GM23338 (cell line): ENCODE measurements around the gene ELL2. TPM values are rescaled to one million over a fixed set of nuclear protein-coding genes. Genes with fewer than 3 reads are reported as not detected.

Source experiments
- ATAC-seq: fragments of 200-7000 bp; cut with Tn5 transposase; 3 replicates; pipeline ENCODE4 v1.9.1; 2020
- DNase-seq: peaks from one replicate; pipeline ENCODE4 v3.0.0-alpha.2; 2015; ENCODE audit warnings: low spot score
- H2AFZ ChIP-seq: fragments of 200-600 bp; sonication (generic); 2 replicates; pipeline ENCODE4 v1.8.0; 2016; ENCODE audit warnings: antibody characterized with exemption, mild to moderate bottlenecking, moderate library complexity
- H3F3A ChIP-seq: fragments of 200-600 bp; sonication (generic); replicated peaks from 2 replicates; pipeline ENCODE4 v1.8.0; 2017; ENCODE audit warnings: antibody characterized with exemption, mixed run types, low read depth
- H3K27ac ChIP-seq: fragments of 200-600 bp; sonication (generic); 2 replicates; pipeline ENCODE4 v1.6.1; 2016; ENCODE audit warnings: low read depth
- H3K27me3 ChIP-seq: fragments of 200-600 bp; sonication (generic); 2 replicates; pipeline ENCODE4 v1.8.0; 2016; ENCODE audit warnings: mild to moderate bottlenecking, mixed run types, moderate library complexity; ENCODE audit not compliant: insufficient read depth
- H3K36me3 ChIP-seq: fragments of 200-600 bp; sonication (generic); 2 replicates; pipeline ENCODE4 v1.8.0; 2016; ENCODE audit warnings: mild to moderate bottlenecking; ENCODE audit not compliant: insufficient read depth
- H3K4me1 ChIP-seq: fragments of 200-600 bp; sonication (generic); 2 replicates; pipeline ENCODE4 v1.8.0; 2016; ENCODE audit warnings: mild to moderate bottlenecking, moderate library complexity; ENCODE audit not compliant: insufficient read depth
- H3K4me2 ChIP-seq: fragments of 200-600 bp; sonication (generic); 2 replicates; pipeline ENCODE4 v1.7.1; 2017; ENCODE audit warnings: mixed run types
- H3K4me3 ChIP-seq: fragments of 200-600 bp; sonication (generic); 2 replicates; pipeline ENCODE4 v1.6.1; 2016; ENCODE audit warnings: mixed run types
- H3K79me2 ChIP-seq: fragments of 200-600 bp; sonication (generic); replicated peaks from 2 replicates; pipeline ENCODE4 v1.8.0; 2017; ENCODE audit warnings: mild to moderate bottlenecking; ENCODE audit not compliant: insufficient read depth
- H3K9me2 ChIP-seq: fragments of 200-600 bp; sonication (generic); 2 replicates; pipeline ENCODE4 v1.8.0; 2017; ENCODE audit not compliant: insufficient read depth
- H4K20me1 ChIP-seq: fragments of 200-600 bp; sonication (generic); replicated peaks from 2 replicates; pipeline ENCODE4 v1.8.0; 2017; ENCODE audit warnings: mild to moderate bottlenecking; ENCODE audit not compliant: insufficient read depth
- H3K27ac Mint-ChIP-seq: 2 replicates; pipeline ENCODE4 v1.8.0; 2020; ENCODE audit warnings: inconsistent platforms, mild to moderate bottlenecking, moderate library complexity, mixed read lengths
- H3K27me3 Mint-ChIP-seq: 3 replicates; pipeline ENCODE4 v1.8.0; 2022; ENCODE audit warnings: low read depth, mild to moderate bottlenecking, moderate library complexity, mixed read lengths, inconsistent platforms; ENCODE audit not compliant: insufficient read depth, poor library complexity
- H3K36me3 Mint-ChIP-seq: 3 replicates; pipeline ENCODE4 v1.8.0; 2021; ENCODE audit warnings: low read depth, mild to moderate bottlenecking, inconsistent platforms, moderate library complexity, mixed read lengths
- H3K4me1 Mint-ChIP-seq: 3 replicates; pipeline ENCODE4 v1.8.0; 2020; ENCODE audit warnings: mild to moderate bottlenecking, inconsistent platforms, mixed read lengths
- H3K4me3 Mint-ChIP-seq: 3 replicates; pipeline ENCODE4 v1.8.0; 2021; ENCODE audit warnings: moderate library complexity, mild to moderate bottlenecking, inconsistent platforms, mixed read lengths
- H3K9me3 Mint-ChIP-seq: 3 replicates; pipeline ENCODE4 v1.8.0; 2020; ENCODE audit warnings: moderate library complexity, mild to moderate bottlenecking, inconsistent platforms, mixed read lengths
- CREB1 ChIP-seq: fragments of 250-450 bp; sonication (Bioruptor Pico); IDR thresholded peaks from 2 replicates; pipeline ENCODE4 v1.5.0; 2020; ENCODE audit warnings: low read depth, mild to moderate bottlenecking, moderate library complexity
- CTCF ChIP-seq, 2 experiments: fragments of 200-600 bp in 1 of 2; sonication (generic) in 1 of 2; conservative IDR thresholded peaks; 2 replicates each; pipeline versions ENCODE4 v1.5.1 to v1.6.1; 2016 to 2017; ENCODE audit warnings: antibody characterized with exemption in 2 of 2, low read depth in 2 of 2, mild to moderate bottlenecking in 2 of 2, moderate library complexity in 1 of 2
- ETS1 ChIP-seq: IDR thresholded peaks from 2 replicates; pipeline ENCODE4 v1.6.1; 2016; ENCODE audit warnings: antibody characterized with exemption
- EZH2 ChIP-seq: fragments of 200-600 bp; sonication (generic); IDR thresholded peaks from one replicate; pipeline ENCODE4 v1.8.0; 2017; ENCODE audit warnings: antibody characterized with exemption, mild to moderate bottlenecking, low read depth; ENCODE audit not compliant: unreplicated experiment
- EZH2phosphoT487 ChIP-seq: fragments of 200-600 bp; sonication (generic); IDR thresholded peaks from one replicate; pipeline ENCODE4 v1.8.1; 2018; ENCODE audit warnings: antibody characterized with exemption; ENCODE audit not compliant: unreplicated experiment
- JUNB ChIP-seq: IDR thresholded peaks from one replicate; pipeline ENCODE4 v1.6.1; 2016; ENCODE audit warnings: antibody characterized with exemption; ENCODE audit not compliant: unreplicated experiment
- NANOG ChIP-seq: IDR thresholded peaks from 2 replicates; pipeline ENCODE4 v1.6.1; 2016; ENCODE audit warnings: antibody characterized with exemption, borderline replicate concordance
- POLR2AphosphoS5 ChIP-seq: IDR thresholded peaks from 2 replicates; pipeline ENCODE4 v1.6.1; 2016; ENCODE audit warnings: antibody characterized with exemption, low read depth
- STAT1 ChIP-seq: IDR thresholded peaks from one replicate; pipeline ENCODE4 v1.6.1; 2016; ENCODE audit warnings: antibody characterized with exemption; ENCODE audit not compliant: unreplicated experiment
- ZNF114 ChIP-seq: fragments of 250-450 bp; sonication (Bioruptor Pico); IDR thresholded peaks from 2 replicates; pipeline ENCODE4 v1.5.0; 2020; ENCODE audit warnings: mild to moderate bottlenecking, moderate library complexity
- ZNF331 ChIP-seq: fragments of 250-450 bp; sonication (Bioruptor Pico); IDR thresholded peaks from 2 replicates; pipeline ENCODE4 v1.5.0; 2020; ENCODE audit warnings: low read depth, mild to moderate bottlenecking, moderate library complexity
- ZNF462 ChIP-seq: fragments of 250-450 bp; sonication (Bioruptor Pico); IDR thresholded peaks from 2 replicates; pipeline ENCODE4 v1.5.0; 2020; ENCODE audit warnings: mild to moderate bottlenecking, moderate library complexity
- polyA plus RNA-seq: library from polyadenylated mRNA; unstranded; fragments of >200 nt; fragmentation: Nextera tagmentation; extraction: Ambion mirVana; gene quantifications from 2 replicates; pipeline ENCODE4 v1.2.1, GENCODE V29; 2016
- total RNA-seq: library from RNA; depleted of rRNA; stranded (reverse); fragments of >200 nt; shearing (Covaris generic); gene quantifications from 2 replicates; pipeline ENCODE4 v1.2.3, GENCODE V29; 2014

Gene ELL2
- total and polyA plus RNA-seq, 2 experiments from 2014 or later, result 7.4 to 32.6 TPM

DNA sequence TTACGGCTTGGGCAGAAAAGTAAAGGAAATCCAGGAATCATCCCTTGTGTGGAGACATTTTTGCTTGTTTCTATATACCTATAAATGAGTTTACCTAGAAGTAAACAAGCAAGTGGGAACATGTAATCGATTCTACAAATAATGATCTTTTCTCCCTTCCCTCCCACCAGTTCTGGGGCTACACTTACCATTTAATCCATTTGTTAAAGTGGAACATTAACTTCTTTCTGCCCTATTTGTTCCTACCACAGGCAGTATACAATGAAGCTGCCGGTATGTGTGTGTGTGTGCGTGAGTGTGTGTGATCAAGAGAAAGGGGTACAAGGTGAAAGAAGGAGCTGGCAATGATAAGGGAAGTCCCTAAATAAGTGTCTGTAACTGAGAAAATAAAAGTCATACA, 26.4 kb upstream of the ELL2 start (continued):
- TF ChIP-seq ETS1 (no peak), CREB1 (CRISPR knock-in tag) (no peak), NANOG (no peak), EZH2phosphoT487 (no peak)

DNA sequence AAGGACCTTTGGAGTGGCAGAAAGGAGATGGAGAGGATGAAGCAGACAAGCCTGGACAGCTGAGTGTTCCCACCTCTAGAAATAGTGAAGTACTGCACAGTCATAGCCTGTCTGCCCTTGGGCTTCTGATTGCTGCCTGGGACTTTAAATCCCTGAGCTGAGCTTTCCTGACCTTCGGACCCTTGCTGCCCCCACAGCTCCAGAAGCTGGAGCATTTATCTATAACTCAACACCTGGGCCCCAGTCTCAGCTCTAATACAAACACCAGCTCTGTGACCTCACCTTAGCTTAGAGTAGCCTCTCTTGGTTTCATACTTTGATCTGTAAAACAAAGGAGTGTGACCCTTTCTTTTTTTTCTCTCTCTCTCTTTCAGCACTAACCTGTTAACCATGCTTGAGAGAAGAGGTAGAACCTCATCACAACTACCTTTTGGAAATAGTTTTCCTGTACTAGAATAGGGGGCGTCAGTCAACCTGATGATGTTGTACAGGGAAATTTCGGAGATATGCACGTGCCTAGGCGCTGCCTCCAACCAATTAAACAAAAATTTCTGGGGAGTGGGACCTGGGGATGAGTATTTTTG, 25.4 kb upstream of the ELL2 start:
- H3K79me2 ChIP-seq, result no peaks in the 10 kb centered on the region
- no peak overlapping the region for H3K27ac ChIP-seq
- H3K4me1 ChIP-seq, result no peaks in the 10 kb centered on the region
- no peak overlapping the region; the same call in 1 of the 2 replicates for H3K27ac Mint-ChIP-seq
- no peaks in the 10 kb centered on the region for H3K36me3 Mint-ChIP-seq
- DNase-seq (no peak), ATAC-seq (no peak)
- no peaks in the 10 kb centered on the region for H3K36me3 ChIP-seq
- H2AFZ ChIP-seq, result no peak overlapping the region
- H3K9me2 ChIP-seq, result no peaks in the 10 kb centered on the region
- no peak overlapping the region for H3K4me3 ChIP-seq
- H3K4me2 ChIP-seq, result no peak overlapping the region
- no peaks in the 10 kb centered on the region for H3K9me3 Mint-ChIP-seq
- H4K20me1 ChIP-seq, result no peaks in the 10 kb centered on the region
- H3K4me1 Mint-ChIP-seq, result peaks cover 2% of the 10 kb centered on the region; the same call in 1 of the 3 replicates
- H3K4me3 Mint-ChIP-seq, result no peak overlapping the region
- no peaks in the 10 kb centered on the region for H3F3A ChIP-seq
- no peaks in the 10 kb centered on the region for H3K27me3 Mint-ChIP-seq
- H3K27me3 ChIP-seq, result no peaks in the 10 kb centered on the region
- no peak for TF ChIP-seq EZH2
- no peak for TF ChIP-seq ZNF114
- TF ChIP-seq POLR2AphosphoS5, result no peak
- no peak for TF ChIP-seq EZH2phosphoT487
- no peak for TF ChIP-seq ZNF331
- TF ChIP-seq ETS1, result no peak
- no peak for TF ChIP-seq JUNB
- no peak for TF ChIP-seq CREB1 (CRISPR knock-in tag)
- TF ChIP-seq CTCF (conservative IDR thresholded peaks at IDR 0.05; ENCODE audit: low read depth in 2 of 2), result no peak
- TF ChIP-seq STAT1, result no peak
- no peak for TF ChIP-seq NANOG
- TF ChIP-seq ZNF462 (CRISPR knock-in tag), result no peak
